OCI-LY7 (cell line): Measurements from ENCODE around the gene RPS6KA5. TPM values are rescaled to one million over a fixed set of nuclear protein-coding genes. Genes with fewer than 3 reads are reported as not detected.

ENCODE experiments used
- BruUV-seq: library from RNA; stranded (reverse); fragments of 400-500 nt; replicated peaks from 2 replicates; lab custom pipeline; 2021; lab: Mats Ljungman, UMichigan
- CTCF ChIA-PET: fragments of 300-600 bp; sonication (Branson Sonifier 250); formaldehyde crosslinking; loops from one replicate; lab custom pipeline; 2022; ENCODE audit warnings: antibody characterized with exemption; ENCODE audit not compliant: unreplicated experiment; lab: Charles Lee
- POLR2A ChIA-PET: fragments of 300-600 bp; sonication (Branson Sonifier 250); formaldehyde crosslinking; loops from one replicate; lab custom pipeline; 2022; ENCODE audit warnings: antibody characterized with exemption; lab: Charles Lee
- DNase-seq: peaks from one replicate; pipeline ENCODE4 v3.0.0-alpha.2; 2015; ENCODE audit warnings: low spot score
- H2AFZ ChIP-seq: fragments of 200-600 bp; sonication (generic), shearing (Covaris generic); 2 replicates; pipeline ENCODE4 v1.6.1; 2014; ENCODE audit warnings: mild to moderate bottlenecking, antibody characterized with exemption, low read length, moderate library complexity
- H3K27ac ChIP-seq: fragments of 200-600 bp; sonication (generic); 2 replicates; pipeline ENCODE4 v1.5.1; 2014; ENCODE audit warnings: mixed run types, low read depth, mild to moderate bottlenecking, moderate library complexity, low read length, inconsistent platforms; ENCODE audit not compliant: poor library complexity, severe bottlenecking
- H3K36me3 ChIP-seq: fragments of 200-600 bp; sonication (generic); 2 replicates; pipeline ENCODE4 v1.6.1; 2014; ENCODE audit warnings: mild to moderate bottlenecking, antibody characterized with exemption, low read length, moderate library complexity, mixed read lengths; ENCODE audit not compliant: insufficient read depth
- H3K4me1 ChIP-seq: fragments of 200-600 bp; sonication (generic); 2 replicates; pipeline ENCODE4 v1.5.1; 2014; ENCODE audit warnings: mild to moderate bottlenecking, low read length; ENCODE audit not compliant: insufficient read depth, poor library complexity, severe bottlenecking
- H3K4me2 ChIP-seq: fragments of 200-600 bp; sonication (generic); 2 replicates; pipeline ENCODE4 v1.6.1; 2014; ENCODE audit warnings: mild to moderate bottlenecking, low read length
- H3K4me3 ChIP-seq: fragments of 200-600 bp; sonication (generic); 2 replicates; pipeline ENCODE4 v1.5.1; 2014; ENCODE audit warnings: mild to moderate bottlenecking, low read depth, low read length; ENCODE audit not compliant: poor library complexity, severe bottlenecking
- H3K79me2 ChIP-seq: fragments of 200-600 bp; sonication (generic); 2 replicates; pipeline ENCODE4 v1.6.1; 2016; ENCODE audit warnings: low read depth, mild to moderate bottlenecking, low read length, moderate library complexity, mixed read lengths; ENCODE audit not compliant: insufficient read depth
- H3K9me2 ChIP-seq: fragments of 200-600 bp; sonication (generic); 2 replicates; pipeline ENCODE4 v1.6.1; 2016; ENCODE audit warnings: mild to moderate bottlenecking, low read length, mixed read lengths; ENCODE audit not compliant: insufficient read depth
- H3K9me3 ChIP-seq: fragments of 200-600 bp; sonication (generic); 2 replicates; pipeline ENCODE4 v1.6.1; 2014; ENCODE audit warnings: mild to moderate bottlenecking, mixed run types, low read length, mixed read lengths
- H4K20me1 ChIP-seq: fragments of 200-600 bp; sonication (generic); 2 replicates; pipeline ENCODE4 v1.6.1; 2014; ENCODE audit warnings: mild to moderate bottlenecking, antibody characterized with exemption, low read length, moderate library complexity, mixed read lengths; ENCODE audit not compliant: insufficient read depth
- CTCF ChIP-seq: fragments of 200-600 bp; sonication (generic); conservative IDR thresholded peaks from 2 replicates; pipeline ENCODE4 v1.5.1; 2014; ENCODE audit warnings: mild to moderate bottlenecking, antibody characterized with exemption, low read length, moderate library complexity, mixed read lengths
- EZH2phosphoT487 ChIP-seq: fragments of 200-600 bp; sonication (generic); IDR thresholded peaks from 2 replicates; pipeline ENCODE4 v1.6.1; 2018; ENCODE audit warnings: low read depth, borderline replicate concordance, mild to moderate bottlenecking, mixed run types, antibody characterized with exemption, low read length, moderate library complexity, mixed read lengths
- intact Hi-C: fragments of 100-400 bp; cut with micrococcal nuclease; formaldehyde crosslinking; loops from one replicate; pipeline ENCODE4 v1.10.0; 2022; ENCODE audit not compliant: unreplicated experiment
- total RNA-seq, 2 experiments: library from RNA; depleted of rRNA in 1 of 2; stranded (reverse); fragments of >200 nt in 1 of 2; shearing (Covaris generic) in 1 of 2; gene quantifications; 2 replicates each; pipeline ENCODE4 v1.2.3, GENCODE V29; 2014 to 2022

RPS6KA5 gene
- total RNA-seq, 2 experiments from 2014 or later, result 9.6 to 12.7 TPM

GRCh38 chr14:90853116-90853515 lies 207.3 kb downstream of the RPS6KA5 start:
- BruUV-seq, result no TSS peak
- Histone ChIP-seq H3K4me1 (no peaks in the 10 kb centered on the region), H4K20me1 (no peaks in the 10 kb centered on the region), H3K4me3 (no peak overlapping the region), H3K9me3 (no peaks in the 10 kb centered on the region), H3K27ac (no peak overlapping the region), H3K79me2 (no peaks in the 10 kb centered on the region), H3K9me2 (no peaks in the 10 kb centered on the region), H2AFZ (no peak overlapping the region), H3K4me2 (no peak overlapping the region), H3K36me3 (no peaks in the 10 kb centered on the region)
- ChIA-PET POLR2A (no interaction called here), CTCF (no interaction called here)
- TF ChIP-seq CTCF (no peak), EZH2phosphoT487 (no peak)
- DNase-seq, result no peak
- intact Hi-C loops, result no loop called here

- TF ChIP-seq EZH2phosphoT487 (no peak), CTCF (no peak)
- CTCF ChIA-PET, result no interaction called here
- Histone ChIP-seq H4K20me1 (no peaks in the 10 kb centered on the region), H3K4me3 (no peak overlapping the region), H3K9me3 (no peaks in the 10 kb centered on the region), H3K4me2 (no peak overlapping the region), H3K4me1 (no peaks in the 10 kb centered on the region), H3K27ac (no peak overlapping the region), H3K36me3 (no peaks in the 10 kb centered on the region), H3K9me2 (no peaks in the 10 kb centered on the region), H3K79me2 (no peaks in the 10 kb centered on the region), H2AFZ (no peak overlapping the region)
- BruUV-seq, result no TSS peak
- intact Hi-C loops, result no loop called here
- POLR2A ChIA-PET, result no interaction called here
- no peak for DNase-seq
These were observed 209.0 kb downstream of the RPS6KA5 start for GRCh38 chr14:90851327-90852036.

DNA sequence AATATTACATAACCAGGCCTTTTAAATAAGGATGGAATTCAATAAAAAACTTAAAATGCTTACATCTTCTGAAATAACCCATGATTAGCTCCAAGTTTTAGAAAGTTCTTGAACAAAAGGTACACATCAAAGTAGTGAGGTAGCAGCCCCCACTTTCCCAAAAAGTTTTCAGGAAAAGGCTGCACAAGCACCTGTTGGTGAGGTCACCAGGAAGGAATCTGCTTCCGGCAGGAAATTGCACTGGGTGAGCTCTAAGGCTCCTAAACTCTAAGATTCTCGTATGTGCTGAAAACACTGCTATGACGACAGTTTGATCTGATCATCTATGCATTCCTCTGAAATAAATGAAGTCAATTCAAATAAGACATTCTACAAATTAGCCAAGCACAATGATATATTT lies 210.0 kb downstream of the RPS6KA5 start:
- POLR2A ChIA-PET, result interaction anchor here (0.7 kb wide), 1 partner anchor 59 kb away, joined by 7 read pairs; no protein-coding TSS in a partner anchor
- Histone ChIP-seq H3K36me3 (no peaks in the 10 kb centered on the region), H3K4me3 (no peak overlapping the region), H3K27ac (no peak overlapping the region), H3K9me3 (no peaks in the 10 kb centered on the region), H3K4me2 (no peak overlapping the region), H3K9me2 (no peaks in the 10 kb centered on the region), H4K20me1 (no peaks in the 10 kb centered on the region), H3K79me2 (no peaks in the 10 kb centered on the region), H2AFZ (no peak overlapping the region), H3K4me1 (no peaks in the 10 kb centered on the region)
- BruUV-seq, result no TSS peak
- intact Hi-C loops, result no loop called here
- TF ChIP-seq EZH2phosphoT487 (no peak), CTCF (no peak)
- CTCF ChIA-PET, result no interaction called here
- no peak for DNase-seq
